ENCODE results near the gene ARHGAP42.

- TF ChIP-seq CTCF (IDR thresholded peaks at IDR 0.05; ENCODE audit: borderline replicate concordance, extremely low read depth, low read length, poor library complexity, severe bottlenecking) (no peak), EZH2 (IDR thresholded peaks at IDR 0.05; ENCODE audit: borderline replicate concordance, low read depth, low read length, severe bottlenecking) (no peak)
Observed at GRCh38 chr11:100874203-100874602, 187.1 kb downstream of the ARHGAP42 start.

Measured in DND-41 (cell line).